HG03565 (cell line): Measurements from ENCODE around the gene ATXN7L1.

Experiments
- ATAC-seq: cut with Tn5 transposase; IDR thresholded peaks from one replicate; pipeline ENCODE4 v1.9.1; 2021; ENCODE audit warnings: mild to moderate bottlenecking, moderate library complexity; ENCODE audit not compliant: unreplicated experiment

Gene ATXN7L1

DNA sequence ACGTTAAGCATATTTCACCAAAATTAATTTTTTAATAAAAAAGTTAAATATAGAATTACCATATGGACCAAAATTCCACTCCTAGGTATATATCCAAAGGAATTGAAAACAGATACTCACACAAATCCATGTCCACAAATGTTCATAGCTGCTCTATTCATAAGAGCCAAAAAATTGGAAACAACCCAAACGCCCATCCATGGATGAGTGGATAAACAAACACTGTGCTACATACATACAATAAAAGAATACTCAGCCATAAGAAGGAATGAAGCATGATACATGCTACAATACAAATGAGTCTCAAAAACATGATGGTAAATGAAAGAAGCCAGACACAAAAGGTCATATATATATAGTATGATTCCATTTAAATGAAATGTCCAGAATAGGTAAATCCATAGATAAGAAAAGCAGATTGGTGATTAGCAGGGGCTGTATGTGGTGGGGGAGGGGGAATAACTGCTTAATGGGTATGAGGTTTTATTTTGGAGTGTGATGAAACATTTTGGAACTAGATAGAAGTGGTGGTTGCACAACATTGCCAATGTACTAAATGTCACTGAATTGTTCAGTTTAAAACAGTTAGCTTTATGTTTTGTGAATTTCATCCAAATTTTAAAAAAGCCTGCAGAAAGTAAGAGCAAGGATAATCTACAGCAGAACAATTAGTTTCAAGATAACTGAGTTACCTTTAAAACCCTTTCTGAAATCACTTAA lies 193.9 kb downstream of the ATXN7L1 start:
- ATAC-seq = no peak

GRCh38 chr7:105680505-105681187 lies 195.8 kb downstream of the ATXN7L1 start:
- no peak for ATAC-seq

GRCh38 chr7:105678811-105679495 lies 197.4 kb downstream of the ATXN7L1 start:
- no peak for ATAC-seq

- no peak for ATAC-seq
Measured at GRCh38 chr7:105677817-105678573, 198.4 kb downstream of the ATXN7L1 start.

DNA sequence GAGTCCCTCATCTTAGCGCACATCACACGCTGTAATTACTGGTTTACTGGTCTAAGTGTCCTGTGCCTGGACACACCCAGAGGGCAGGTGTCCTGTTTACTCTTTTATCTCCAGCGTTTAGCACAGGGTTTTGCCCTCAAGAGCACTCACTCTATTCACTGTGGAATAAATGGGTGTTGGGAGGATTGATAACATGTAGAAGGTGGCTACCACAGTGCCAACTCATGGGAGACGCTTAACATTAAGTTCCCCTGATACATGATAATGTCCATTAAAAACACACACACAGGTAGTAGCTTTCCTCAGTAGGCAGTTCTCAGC lies 199.0 kb downstream of the ATXN7L1 start:
- no peak for ATAC-seq

GRCh38 chr7:105675934-105676371 lies 200.4 kb downstream of the ATXN7L1 start:
- no peak for ATAC-seq

- no peak for ATAC-seq
Measured at GRCh38 chr7:105674200-105674920, 202.0 kb downstream of the ATXN7L1 start.

- no peak for ATAC-seq
Measured at GRCh38 chr7:105673367-105674084, 202.9 kb downstream of the ATXN7L1 start.

GRCh38 chr7:105672801-105673200 lies 203.6 kb downstream of the ATXN7L1 start:
- ATAC-seq = no peak

- no peak for ATAC-seq
Measured at GRCh38 chr7:105666324-105666723, 210.1 kb downstream of the ATXN7L1 start.

- ATAC-seq = no peak
Measured at GRCh38 chr7:105665684-105666083, 210.7 kb downstream of the ATXN7L1 start.

DNA sequence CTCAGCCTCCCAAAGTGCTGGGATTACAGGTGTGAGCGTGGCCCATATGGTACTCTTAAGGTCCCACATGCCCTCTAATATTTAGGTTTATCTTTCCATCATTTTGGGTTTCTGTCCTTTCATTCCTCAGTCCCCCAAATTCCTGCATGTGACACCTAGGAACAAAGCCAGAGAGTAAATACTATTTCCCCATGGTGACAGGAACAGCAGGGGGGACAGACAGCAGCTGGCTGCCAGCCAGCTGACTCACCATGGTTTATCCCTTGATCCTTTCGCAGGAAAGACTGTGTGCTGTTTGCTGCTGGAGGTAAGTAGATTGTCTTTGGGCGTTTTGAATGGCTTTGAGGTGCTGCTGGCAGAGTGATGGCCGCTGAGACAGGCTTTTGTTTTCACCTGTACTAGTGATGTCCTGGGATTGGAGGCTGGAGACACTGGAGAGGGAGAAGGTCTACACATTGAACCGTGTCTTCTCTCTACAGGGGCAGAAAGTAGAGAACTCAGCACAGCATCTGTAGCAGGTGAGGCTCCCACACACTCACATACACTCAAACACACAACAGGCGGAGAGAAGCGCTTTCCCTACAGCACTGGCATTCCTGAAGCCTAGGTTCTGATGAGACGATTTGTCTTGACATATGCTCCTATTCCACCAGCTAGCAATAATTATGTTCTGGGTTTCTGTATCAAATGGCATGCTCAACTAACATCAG lies 211.4 kb downstream of the ATXN7L1 start:
- ATAC-seq = no peak

DNA sequence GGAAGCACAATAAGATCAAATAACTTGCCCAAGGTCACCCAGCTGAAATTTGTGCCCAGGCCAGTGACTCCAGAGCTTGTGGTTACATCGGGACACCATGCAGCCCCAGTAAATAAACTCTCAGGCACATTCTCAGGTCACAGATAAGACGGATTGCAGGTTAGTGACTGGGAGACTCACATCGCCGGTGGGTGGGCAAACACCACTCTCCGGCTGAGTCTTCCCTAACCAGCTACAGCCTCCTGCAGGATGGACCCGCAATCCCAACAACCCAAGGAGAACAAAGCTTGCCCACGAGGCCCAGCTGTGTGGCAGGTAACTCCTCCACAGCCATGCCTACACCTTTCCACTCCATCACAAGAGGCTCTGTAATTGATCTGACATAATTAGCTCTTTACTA lies 213.4 kb downstream of the ATXN7L1 start:
- no peak for ATAC-seq

GRCh38 chr7:105661625-105662024 lies 214.8 kb downstream of the ATXN7L1 start:
- ATAC-seq = no peak

DNA sequence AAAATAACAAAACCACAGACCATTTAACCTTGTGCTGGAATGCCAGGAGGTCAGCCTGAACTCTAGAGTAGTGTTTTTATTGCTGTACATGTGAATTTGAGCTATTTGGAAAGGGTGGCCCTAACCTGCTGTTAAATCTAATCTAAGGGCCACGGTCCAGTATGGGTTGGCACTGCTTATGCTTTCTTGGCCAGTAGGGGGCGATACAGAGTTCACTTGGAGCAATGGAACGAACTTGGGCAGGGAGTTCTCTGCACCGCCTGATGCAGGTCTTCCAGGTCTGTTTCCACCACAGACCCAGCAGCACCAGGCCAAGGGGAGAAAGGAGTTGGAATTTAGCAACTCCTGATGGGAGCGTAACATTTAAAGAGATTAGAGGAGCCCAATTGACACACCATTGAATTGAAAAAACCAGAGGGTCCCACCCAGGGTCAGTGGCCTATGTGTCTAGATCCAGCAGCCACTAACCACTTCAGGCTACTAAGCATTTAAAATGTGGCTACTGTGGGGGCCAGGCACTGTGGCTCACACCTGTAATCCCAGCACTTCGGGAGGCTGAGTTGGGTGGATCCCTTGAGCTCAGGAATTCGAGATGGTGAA lies 219.4 kb downstream of the ATXN7L1 start:
- ATAC-seq = no peak

DNA sequence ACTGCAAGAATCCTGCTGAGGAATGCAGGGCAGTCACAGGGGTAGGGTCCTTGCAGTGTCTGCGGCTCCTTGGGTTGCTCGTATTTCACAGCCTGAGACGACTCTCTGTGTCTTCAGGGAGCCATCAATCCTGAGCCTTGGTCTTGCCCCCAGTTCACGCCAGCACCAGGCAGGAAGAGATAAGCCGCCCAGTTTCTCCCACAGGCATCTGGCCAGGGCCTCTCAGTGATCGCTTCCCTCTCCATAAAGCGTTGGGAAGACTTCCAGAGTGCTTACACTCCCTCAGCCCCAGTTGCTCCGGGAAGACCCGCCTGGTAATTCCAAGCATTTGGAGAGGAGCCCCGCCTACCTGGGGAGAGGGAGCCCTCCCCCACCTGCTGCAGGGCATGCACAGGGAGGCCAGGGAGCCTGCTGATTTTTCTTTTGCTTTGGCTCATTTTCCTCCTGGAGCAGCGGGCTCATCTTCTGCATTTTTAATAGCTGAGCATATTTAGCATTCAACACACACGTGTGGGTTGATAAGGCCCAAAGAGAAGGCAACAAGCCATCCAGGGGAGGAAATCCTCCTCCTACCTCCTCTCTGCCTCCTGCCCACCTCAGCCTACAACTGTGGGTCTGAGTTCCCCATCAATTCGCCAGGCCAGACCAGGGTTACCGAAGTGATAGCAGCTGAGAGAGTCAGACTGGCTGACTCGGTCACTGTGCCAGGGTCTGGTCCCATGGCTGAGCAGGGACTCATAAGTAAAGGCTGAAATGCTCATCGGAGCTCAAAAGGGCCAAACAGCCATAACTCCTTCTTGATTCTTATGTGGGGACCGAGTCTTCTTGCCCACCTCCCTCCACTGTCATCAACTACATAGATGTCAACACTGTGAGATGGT lies 220.7 kb downstream of the ATXN7L1 start:
- ATAC-seq = no peak

- ATAC-seq = no peak
Measured at GRCh38 chr7:105655067-105655466, 221.3 kb downstream of the ATXN7L1 start.

GRCh38 chr7:105654095-105654686 lies 222.2 kb downstream of the ATXN7L1 start:
- ATAC-seq = no peak
